Duodenal mucosa (tissue), 2 donors: ENCODE measurements around the gene IKZF1.

Experiments
- H3K27ac ChIP-seq: one replicate; pipeline ENCODE4 v1.7.0; 2013; ENCODE audit warnings: low read depth, low read length
- H3K27me3 ChIP-seq, 2 donors: one replicate each; pipeline ENCODE4 v1.7.0; 2013; ENCODE audit warnings: low read length in 2 of 2, control low read depth in 1 of 2; ENCODE audit not compliant: insufficient read depth in 2 of 2, control insufficient read depth in 1 of 2
- H3K36me3 ChIP-seq, 2 donors: one replicate each; pipeline ENCODE4 v1.7.0; 2013; ENCODE audit warnings: low read length in 2 of 2, control low read depth in 1 of 2; ENCODE audit not compliant: insufficient read depth in 2 of 2, control insufficient read depth in 1 of 2
- H3K4me1 ChIP-seq, 2 donors: one replicate each; pipeline ENCODE4 v1.7.0; 2013; ENCODE audit warnings: low read length in 2 of 2, control low read depth in 1 of 2; ENCODE audit not compliant: insufficient read depth in 2 of 2, control insufficient read depth in 1 of 2
- H3K4me3 ChIP-seq, 2 donors: one replicate each; pipeline ENCODE4 v1.7.0; 2013; ENCODE audit warnings: low read length in 2 of 2, low read depth in 1 of 2
- H3K9ac ChIP-seq, 2 donors: one replicate each; pipeline ENCODE4 v1.7.0; 2013; ENCODE audit warnings: low read length in 2 of 2, low read depth in 1 of 2
- H3K9me3 ChIP-seq, 2 donors: one replicate each; pipeline ENCODE4 v1.7.0; 2013; ENCODE audit warnings: low read length in 2 of 2, control low read depth in 1 of 2; ENCODE audit not compliant: control insufficient read depth in 1 of 2

The IKZF1 gene

GRCh38 chr7:50405221-50405620, 100.7 kb downstream of the IKZF1 start:
- Histone ChIP-seq H3K9ac (no peak overlapping the region), H3K27me3 (peaks cover 0 to 3% of the 10 kb centered on the region in 2 donors), H3K27ac (no peak overlapping the region), H3K36me3 (peaks cover 0 to 7% of the 10 kb centered on the region in 2 donors), H3K9me3 (no peaks in the 10 kb centered on the region), H3K4me1 (peaks cover 0 to 2% of the 10 kb centered on the region in 2 donors), H3K4me3 (no peak overlapping the region)

GRCh38 chr7:50406935-50407334, 102.4 kb downstream of the IKZF1 start:
- H3K4me3 ChIP-seq: no peak overlapping the region
- no peaks in the 10 kb centered on the region for H3K9me3 ChIP-seq
- no peak overlapping the region for H3K27ac ChIP-seq
- peaks cover 0 to 13% of the 10 kb centered on the region in 2 donors for H3K4me1 ChIP-seq
- no peak overlapping the region for H3K9ac ChIP-seq
- H3K27me3 ChIP-seq: peaks cover 0 to 3% of the 10 kb centered on the region in 2 donors
- no peaks in the 10 kb centered on the region for H3K36me3 ChIP-seq

GRCh38 chr7:50409856-50410745, 105.6 kb downstream of the IKZF1 start:
- no peaks in the 10 kb centered on the region for H3K36me3 ChIP-seq
- no peak overlapping the region for H3K9ac ChIP-seq
- no peaks in the 10 kb centered on the region for H3K27me3 ChIP-seq
- H3K4me1 ChIP-seq: peaks cover 0 to 13% of the 10 kb centered on the region in 2 donors
- H3K4me3 ChIP-seq: no peak overlapping the region
- H3K27ac ChIP-seq: peak overlapping the region; percentile 5
- H3K9me3 ChIP-seq: no peaks in the 10 kb centered on the region

DNA sequence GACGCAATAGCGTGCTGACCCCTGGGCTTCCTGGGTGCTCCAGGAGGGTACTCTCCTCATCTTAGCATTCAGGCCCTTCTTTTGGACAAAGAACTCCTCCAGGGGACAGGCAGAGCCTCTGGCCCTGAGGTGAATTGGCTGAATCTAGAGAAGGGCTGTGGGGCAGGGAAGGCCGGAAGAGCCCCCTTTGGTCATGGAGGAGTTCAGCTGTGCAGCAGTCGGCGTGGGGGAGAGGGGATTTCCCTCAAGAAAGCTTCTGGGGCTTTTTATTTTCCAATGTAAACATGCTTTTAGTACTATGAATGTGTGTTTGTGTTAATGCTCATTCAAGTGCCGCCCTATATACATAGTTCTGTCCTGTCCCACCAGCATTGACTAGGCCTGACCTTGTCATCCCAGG, 106.8 kb downstream of the IKZF1 start:
- no peak overlapping the region for H3K27ac ChIP-seq
- no peaks in the 10 kb centered on the region for H3K27me3 ChIP-seq
- H3K36me3 ChIP-seq: no peaks in the 10 kb centered on the region
- no peak overlapping the region for H3K4me3 ChIP-seq
- peaks cover 0 to 13% of the 10 kb centered on the region in 2 donors for H3K4me1 ChIP-seq
- H3K9me3 ChIP-seq: no peaks in the 10 kb centered on the region
- H3K9ac ChIP-seq: no peak overlapping the region

GRCh38 chr7:50412973-50413372, 108.5 kb downstream of the IKZF1 start:
- no peaks in the 10 kb centered on the region for H3K36me3 ChIP-seq
- H3K4me1 ChIP-seq: peaks cover 0 to 13% of the 10 kb centered on the region in 2 donors
- no peak overlapping the region for H3K9ac ChIP-seq
- no peaks in the 10 kb centered on the region for H3K9me3 ChIP-seq
- H3K4me3 ChIP-seq: no peak overlapping the region
- H3K27me3 ChIP-seq: no peaks in the 10 kb centered on the region
- H3K27ac ChIP-seq: no peak overlapping the region

DNA sequence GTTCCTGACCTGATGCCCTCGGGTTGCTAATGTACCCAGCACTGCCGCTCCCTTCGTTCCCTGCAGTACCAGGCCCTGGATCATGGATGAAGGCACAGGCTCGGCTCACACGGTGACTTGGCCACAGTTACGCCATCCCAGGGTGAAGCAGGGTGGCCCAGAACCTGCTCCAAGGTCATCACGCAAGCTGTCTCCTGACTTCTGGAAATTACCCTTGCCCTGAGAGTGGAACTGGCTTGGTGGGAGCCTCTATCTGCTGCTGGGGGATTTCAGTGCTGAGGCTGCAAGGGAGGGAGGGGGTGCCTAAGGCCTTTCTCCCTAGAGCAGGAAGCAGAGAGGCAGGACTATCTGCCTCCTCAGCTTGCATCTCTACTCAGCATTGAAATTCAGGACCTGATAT, 109.0 kb downstream of the IKZF1 start:
- Histone ChIP-seq H3K27me3 (no peaks in the 10 kb centered on the region), H3K36me3 (no peaks in the 10 kb centered on the region), H3K9ac (no peak overlapping the region), H3K27ac (no peak overlapping the region), H3K4me1 (peaks cover 0 to 13% of the 10 kb centered on the region in 2 donors), H3K4me3 (no peak overlapping the region), H3K9me3 (no peaks in the 10 kb centered on the region)

DNA sequence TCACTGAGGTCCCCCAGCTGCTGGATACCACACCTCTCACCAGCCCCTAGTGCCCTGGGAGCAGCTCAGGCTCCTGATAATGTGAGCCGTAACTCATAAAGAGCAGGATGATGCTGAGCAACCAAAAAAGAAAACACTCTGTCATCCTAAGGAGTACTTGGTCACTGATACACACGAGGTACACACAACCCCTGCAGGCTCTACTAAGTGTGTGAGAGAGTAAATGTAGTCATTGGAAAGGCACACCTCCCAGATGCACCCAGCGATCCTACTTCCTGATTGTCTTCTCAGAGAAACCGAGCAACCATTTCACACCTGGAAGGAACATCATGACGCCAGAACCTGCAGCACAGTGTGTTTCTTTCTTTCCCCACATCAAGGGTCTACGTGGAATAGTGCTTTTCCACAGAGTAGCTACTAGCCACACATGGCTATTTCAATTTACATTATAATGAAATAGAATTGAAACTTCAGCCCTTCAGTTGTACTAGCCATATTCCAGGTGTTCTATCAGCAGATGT, 111.4 kb downstream of the IKZF1 start:
- no peaks in the 10 kb centered on the region for H3K36me3 ChIP-seq
- no peak overlapping the region for H3K27ac ChIP-seq
- H3K4me3 ChIP-seq: no peak overlapping the region
- no peak overlapping the region for H3K9ac ChIP-seq
- no peaks in the 10 kb centered on the region for H3K27me3 ChIP-seq
- H3K9me3 ChIP-seq: no peaks in the 10 kb centered on the region
- peaks cover 0 to 4% of the 10 kb centered on the region in 2 donors for H3K4me1 ChIP-seq

- H3K27ac ChIP-seq: no peak overlapping the region
- no peak overlapping the region for H3K4me3 ChIP-seq
Measured at GRCh38 chr7:50416527-50417182, 112.1 kb downstream of the IKZF1 start.

GRCh38 chr7:50418086-50418515, 113.6 kb downstream of the IKZF1 start:
- H3K4me3 ChIP-seq: no peak overlapping the region
- no peaks in the 10 kb centered on the region for H3K36me3 ChIP-seq
- no peak overlapping the region for H3K27ac ChIP-seq
- H3K9me3 ChIP-seq: no peaks in the 10 kb centered on the region
- H3K27me3 ChIP-seq: no peaks in the 10 kb centered on the region
- no peaks in the 10 kb centered on the region for H3K4me1 ChIP-seq
- H3K9ac ChIP-seq: no peak overlapping the region

More at GRCh38 chr7:50416527-50417182, 112.1 kb downstream of the IKZF1 start:
- H3K9me3 ChIP-seq: no peaks in the 10 kb centered on the region
- H3K9ac ChIP-seq: no peak overlapping the region
- H3K36me3 ChIP-seq: no peaks in the 10 kb centered on the region
- no peaks in the 10 kb centered on the region for H3K4me1 ChIP-seq
- H3K27me3 ChIP-seq: no peaks in the 10 kb centered on the region
